Stimulated activated CD4-positive, alpha-beta T cell treated with anti-CD3 and anti-CD28 coated beads, TNF-alpha, amount 100 ng/mL, for 1 hour (primary cell): ENCODE measurements around the gene KMT2D.

ENCODE experiments used
- DNase-seq, 3 donors: peaks; one replicate each; pipeline ENCODE4 v3.0.0-alpha.2; 2020; ENCODE audit warnings: low read depth in 3 of 3, low spot score in 1 of 3

Gene KMT2D

DNA sequence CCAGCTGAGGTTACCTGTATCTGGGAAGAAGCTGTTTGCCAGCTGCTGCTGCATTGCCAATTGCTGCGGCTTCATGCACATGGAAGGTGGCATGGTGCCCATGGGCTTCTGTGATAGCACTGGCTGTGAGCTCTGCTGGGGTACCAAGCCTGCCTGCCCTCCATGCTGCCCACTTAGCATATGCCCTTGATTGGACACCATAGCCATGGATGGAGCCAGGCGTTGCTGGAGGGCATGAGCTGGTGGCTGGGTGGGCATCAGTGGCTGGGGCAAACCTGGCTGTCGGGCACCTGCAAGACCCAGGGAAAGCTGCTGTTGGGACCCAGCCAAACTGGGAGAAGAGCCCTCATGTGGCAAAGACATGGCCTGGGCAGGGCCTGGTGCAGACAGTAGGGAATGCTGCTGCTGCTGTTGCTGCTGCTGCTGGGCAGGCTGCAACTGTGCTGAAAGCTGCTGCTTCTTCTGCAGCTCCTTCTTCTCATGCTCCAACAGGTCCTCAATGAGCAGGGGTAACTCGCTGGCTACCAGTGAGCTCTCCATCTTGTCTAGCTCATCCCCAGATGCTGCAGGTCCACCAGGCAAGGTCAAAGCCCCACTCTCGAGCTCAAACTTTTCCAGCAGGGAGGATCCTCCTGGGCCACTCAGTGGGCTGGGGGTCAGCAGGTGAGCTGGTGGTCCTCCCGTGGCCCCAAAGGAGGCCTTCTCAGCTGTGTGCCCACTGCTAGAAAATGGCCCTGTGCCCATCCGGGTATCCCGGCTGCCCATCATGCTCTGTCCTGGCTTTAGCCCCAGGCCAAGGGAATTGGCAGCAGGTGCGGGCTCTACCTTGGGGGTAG lies 23.3 kb downstream of the KMT2D start:
- DNase-seq, result no peak

DNA sequence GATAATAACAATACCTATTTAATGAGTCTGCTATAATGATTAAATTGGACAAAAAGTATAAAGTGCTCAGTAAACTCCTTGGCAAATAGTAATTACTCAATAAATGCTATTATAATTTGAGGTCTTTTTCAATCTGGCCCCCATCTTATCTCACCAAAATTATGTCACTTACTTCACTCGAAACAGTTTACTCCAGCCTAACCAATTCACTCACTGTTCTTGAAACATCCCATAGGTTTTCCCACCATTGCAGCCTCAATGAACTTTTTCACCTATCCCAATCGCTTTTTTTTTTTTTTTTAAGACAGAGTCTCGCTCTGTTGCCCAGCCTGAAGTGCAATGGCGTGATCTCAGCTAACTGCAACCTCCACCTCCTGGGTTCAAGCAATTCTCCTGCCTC lies 24.6 kb downstream of the KMT2D start:
- no peak for DNase-seq

DNA sequence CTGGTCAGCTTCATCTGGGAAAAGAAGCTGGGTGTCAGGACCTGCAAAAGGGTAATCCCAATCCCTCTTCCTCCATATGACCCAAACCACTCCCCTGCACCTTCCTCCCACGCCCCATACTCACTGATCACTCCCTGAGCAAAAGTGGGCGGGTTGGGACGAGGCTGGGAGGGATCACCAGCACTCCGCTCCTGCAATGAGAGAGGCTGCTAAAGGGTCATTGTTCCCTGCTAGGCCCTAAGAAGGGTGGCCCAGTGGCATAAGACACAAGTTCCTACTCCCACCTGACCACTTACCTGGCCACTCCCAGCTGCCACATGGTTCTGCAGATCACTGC lies 26.3 kb downstream of the KMT2D start:
- no peak for DNase-seq

DNA sequence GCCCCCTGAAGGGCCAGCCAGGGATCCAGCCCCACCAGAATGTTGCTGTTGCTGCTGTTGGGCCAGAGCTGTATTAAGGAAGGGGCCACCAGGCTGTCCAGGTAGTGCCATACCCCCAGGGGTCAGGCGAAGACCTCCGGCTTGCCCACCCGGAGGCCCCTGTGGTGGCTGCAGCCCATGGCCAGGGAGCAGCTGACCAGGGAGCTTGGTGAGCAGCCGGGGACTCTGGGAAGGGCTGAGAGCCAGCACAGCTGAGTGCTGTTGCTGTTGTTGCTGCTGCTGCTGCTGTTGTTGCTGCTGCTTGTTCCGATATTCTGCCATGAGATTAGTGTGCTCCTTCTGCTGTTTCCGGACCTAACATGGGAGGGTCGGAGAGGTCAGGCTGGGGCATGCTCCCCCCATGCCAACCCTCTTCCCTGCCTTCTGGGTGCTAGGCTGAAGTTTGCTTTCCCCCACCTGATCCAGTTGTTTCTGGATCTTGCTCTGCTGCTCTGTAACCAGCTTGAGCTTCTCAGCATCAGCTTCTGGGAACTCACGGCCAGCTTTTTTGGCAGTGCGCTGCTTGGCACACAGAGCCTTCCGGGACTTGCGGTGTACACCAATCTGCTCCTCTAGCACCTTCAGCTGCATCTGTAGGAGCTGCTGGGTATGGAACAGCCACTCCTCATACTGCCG lies 26.8 kb downstream of the KMT2D start:
- DNase-seq, result no peak

DNA sequence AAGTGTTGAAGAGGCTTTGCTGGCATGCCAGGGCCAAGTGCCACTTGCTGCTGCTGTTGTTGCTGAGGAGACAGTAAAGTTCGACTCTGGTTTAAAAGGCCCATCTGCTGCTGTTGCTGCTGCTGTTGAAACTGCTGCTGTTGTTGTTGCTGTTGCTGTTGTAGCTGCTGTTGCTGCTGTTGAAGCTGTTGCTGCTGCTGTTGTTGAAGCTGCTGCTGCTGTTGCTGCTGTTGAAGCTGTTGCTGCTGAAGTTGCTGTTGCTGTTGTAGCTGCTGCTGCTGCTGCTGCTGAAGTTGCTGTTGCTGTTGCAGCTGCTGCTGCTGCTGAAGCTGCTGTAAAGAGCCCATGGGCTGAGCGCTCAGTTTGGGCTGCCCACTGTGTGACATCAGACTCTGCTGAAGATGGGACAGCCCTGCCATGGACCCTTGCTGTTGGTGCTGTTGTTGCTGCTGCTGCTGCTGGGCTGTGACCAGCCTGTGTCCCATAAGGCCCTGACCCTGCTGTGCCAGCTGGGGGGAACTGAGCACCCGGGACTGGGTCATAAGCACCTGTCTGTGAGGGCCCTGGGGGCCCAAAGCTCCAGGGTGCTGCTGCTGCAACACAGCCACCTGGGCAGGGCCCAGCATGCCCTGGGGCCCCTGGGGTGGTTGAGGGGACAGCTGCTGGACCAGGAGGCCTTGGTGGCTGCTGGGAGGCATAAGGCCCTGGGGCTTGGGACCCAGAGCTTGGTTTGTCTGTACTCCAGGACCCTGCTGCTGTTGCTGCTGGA lies 27.7 kb downstream of the KMT2D start:
- no peak for DNase-seq

DNA sequence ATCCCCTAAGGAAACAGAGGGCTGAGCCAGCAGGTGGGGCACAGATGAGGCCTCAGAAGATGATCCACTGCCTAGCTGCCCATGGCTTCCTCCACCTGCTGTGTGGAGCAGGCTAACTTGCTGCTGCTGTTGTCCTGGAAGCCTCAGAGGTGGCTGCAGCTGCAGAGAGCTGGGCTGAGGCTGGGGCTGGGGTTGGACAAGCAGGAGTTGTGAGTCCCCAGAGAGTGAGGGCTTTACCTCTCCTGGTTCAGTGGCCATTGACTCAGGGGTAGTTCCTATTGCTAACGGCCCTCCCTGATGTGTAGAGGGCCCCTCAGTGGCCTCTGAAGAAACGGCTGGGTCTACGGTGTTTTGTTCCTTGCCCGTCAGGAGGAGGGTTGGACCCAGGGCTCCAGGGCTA lies 28.3 kb downstream of the KMT2D start:
- no peak for DNase-seq

DNA sequence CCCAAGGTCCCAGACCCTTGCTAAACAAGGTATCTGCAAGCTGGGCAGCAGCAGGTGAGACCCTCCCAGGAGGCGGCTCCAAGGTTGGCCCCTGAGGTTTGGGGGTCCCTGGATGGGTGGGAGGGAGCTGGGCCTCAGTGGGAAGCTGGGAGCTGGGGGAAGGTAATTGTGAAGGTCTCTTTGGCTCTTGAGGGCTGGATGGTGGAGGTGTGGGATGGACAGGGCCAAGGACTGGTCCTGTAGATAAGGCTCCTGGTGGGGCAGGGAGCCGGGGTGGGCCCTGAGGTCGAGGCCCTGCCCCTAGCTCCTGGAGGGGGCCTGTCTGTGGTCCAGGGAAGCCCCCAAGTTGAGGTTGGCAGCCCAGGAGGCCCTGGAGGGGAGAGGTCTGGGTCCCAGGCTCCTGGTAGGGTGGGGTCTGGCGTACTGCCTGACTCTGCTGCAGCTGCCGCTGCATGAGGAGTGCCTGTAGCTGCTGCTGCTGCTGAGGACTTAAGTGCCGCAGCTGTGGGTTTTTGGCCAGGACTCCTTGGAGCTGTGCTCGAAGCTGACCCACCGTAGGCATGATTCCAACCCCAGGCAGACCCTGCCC lies 28.9 kb downstream of the KMT2D start:
- DNase-seq, result no peak

DNA sequence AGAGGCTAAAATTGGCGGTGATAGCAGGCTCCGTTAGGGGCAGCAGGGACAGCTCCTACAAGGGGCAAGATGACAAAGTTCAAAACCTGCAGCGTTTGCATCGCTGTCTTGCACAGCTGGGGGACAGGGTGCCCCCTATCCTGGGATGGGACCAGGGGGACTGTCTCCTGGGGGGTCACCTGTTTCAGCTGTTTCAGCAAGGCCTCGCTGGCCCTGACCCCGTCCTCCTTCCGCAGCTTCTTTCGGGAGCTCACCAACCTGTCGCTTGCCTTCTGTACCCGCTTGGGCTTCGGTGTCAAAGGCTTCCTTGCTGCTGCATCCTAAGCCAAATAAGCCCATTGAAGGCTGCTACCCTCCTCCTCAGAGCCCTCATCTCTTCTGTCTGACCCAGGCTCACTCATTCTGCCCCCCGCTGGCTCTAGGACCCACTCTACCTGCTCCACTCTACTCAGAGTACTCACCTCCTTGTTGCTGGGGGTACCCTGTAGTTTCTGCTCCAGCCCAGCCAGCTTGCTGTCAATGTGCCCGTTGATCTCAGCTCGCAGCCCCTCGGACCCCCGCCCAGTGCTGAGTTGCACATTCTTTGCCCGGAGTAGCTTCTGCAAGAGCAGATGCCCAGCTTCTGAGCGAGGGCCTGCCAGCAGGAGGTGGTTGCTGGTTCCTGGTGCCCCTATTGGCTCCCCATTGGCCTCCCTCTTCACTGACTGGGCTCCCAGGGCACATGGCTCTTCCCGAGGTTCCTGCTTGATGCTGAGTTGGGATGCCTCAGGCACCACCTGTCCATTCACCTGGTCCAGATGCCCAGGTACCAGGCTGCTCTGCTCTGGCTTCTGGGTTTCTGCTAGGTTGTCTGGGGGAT lies 29.7 kb downstream of the KMT2D start:
- DNase-seq, result no peak

DNA sequence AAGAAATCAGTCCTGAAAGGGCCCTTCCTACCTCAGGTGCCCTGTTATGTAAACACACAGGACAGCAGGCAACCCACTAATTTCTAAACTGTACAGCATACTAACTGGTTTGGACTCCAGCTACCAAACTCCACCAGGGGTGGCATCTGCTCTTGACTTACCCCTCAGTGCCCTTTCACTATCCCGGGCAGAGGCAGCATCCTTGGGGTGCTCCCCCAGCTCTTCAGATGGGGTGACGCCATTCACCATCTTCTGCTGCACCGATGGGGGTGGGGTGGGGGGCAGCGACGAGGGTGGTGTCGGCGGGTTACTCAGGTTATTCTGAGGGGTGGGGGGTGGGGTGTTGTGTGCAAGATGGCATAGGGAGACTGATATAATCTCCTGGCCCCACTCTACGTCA lies 30.5 kb downstream of the KMT2D start:
- DNase-seq, result no peak

DNA sequence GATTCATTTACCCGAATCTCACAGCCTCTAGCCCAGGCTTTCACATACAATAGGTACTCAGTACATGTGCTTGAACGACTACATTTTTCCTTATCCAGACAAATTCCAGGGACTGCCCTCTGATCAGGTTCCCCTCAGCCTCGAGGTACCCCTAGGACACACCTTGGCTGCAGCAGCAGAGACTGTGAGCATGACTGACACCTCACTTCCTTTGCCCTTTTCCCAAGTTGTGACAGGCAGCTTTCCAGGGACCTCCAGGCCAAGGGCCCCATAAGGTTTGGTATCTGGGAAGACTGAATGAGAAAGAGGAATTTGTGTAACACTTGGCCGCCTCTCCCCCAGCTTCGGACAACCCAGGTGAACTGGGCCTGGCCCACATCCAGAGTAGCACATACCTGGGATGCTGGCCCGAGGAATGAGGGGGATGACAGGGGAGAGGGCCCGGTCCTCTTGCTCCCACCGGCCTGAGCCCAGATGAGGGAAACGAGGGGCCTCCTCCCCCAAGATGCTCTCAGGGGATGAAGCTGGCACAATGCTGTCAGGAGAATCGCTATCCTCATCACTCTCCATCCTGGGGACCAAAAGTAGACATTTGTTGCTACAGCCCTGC lies 31.8 kb downstream of the KMT2D start:
- DNase-seq, result no peak

DNA sequence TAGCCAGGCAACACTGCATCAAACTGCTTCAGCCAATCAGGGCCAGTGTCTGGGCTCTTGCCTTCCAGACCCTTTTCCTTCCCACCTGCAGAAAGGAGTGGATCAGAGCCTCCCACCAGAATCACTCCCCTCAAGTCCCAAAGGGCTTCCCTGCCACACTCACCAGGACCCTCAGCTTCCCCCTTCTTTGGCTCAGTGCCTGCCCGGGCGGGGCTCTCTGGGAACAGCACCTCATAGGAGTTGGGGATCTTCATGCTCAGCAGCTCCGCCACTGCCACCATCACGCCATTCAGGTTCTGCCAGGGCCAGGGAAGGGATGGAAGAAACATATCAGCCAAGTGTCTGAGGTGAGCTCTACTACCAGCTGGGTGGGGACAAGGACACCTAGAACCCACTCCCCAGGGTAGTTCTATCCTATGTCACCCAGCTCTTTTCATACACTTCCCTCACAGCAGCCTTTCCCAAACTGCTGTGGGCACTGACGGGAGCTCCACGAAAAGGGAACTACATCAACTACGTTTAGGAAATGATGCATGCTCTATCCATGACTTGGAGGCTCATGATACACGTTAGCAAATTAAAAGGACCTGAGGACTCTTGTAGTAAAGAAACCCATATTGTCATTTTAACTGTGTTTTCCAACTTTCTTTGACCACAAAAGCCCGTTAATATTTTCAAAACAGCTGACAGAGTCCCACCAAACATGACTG lies 32.6 kb downstream of the KMT2D start:
- DNase-seq, result no peak

DNA sequence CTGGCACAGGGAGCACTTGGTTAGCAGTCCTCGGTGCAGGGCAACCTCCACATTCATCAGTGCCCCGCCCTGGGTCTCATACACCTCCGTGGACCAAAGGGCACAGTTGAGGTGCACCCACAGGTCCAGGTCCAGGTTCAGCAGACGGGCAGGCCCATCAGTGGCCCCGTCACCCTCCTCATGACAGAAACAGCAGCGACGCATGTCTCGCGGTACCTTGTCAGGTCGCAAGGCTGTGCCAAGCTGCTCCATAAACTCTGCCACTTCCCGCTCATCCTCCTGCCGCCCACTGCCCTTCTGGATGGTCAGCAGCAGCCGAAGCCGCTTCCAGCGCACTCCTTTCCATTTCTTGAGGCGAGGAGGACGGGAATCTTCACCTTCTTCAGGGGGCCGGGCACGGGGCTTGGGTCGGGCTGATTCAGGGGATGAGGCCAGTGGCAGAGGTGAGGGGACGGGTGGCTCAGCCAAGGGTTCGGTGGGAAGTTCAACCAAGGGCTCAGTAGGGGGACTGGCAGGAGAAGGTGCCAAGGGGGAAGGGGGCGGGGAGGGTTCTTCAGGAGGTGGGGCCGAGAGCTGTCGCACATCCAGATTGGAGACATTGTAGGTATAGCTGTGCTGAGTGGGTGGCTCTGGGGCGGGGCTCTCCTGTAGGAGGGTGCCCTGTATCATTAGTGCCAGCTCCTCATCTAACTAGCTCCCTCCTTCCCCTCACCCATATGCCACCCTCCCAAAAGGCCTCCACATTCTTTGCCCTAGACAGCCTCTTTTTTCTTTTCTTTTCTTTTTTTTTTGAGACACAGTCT lies 33.7 kb downstream of the KMT2D start:
- DNase-seq, result no peak

DNA sequence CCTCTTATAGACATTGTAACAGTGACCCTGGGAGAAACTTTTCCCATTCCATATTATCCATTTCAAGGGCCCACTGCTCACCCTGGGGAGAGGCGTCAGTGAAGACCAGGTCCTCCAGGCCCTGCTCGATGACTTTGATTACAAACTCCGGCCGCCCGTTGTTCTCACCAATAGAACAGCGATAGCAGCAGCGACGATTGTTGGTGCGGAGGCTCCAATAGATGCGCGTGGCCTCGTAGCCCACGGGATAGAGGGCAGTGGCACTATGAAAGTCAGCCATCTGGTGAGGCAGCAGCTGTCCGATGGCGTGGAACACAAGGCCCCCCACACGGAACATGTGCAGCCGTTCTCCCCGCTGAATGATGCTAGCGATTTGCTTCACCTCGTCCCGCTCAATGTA lies 34.5 kb downstream of the KMT2D start:
- DNase-seq, result no peak

DNA sequence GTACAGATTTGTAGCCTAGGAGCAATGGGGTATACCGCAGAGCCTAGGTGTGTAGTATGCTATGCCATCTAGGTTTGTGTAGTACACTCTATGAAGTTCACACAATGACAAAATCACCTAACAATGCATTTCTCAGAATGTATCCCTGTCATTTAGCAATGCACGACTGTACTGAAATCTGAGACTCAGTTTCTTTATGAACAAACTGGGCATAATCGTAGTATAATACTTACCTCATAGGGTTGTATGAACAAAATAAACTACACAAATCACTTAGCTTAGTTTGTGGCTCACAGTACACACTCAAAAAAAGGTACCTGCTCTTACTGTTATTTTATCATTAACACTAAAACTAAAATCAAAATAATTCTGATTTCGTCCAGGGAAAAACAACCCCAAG lies 35.1 kb downstream of the KMT2D start:
- DNase-seq, result no peak

DNA sequence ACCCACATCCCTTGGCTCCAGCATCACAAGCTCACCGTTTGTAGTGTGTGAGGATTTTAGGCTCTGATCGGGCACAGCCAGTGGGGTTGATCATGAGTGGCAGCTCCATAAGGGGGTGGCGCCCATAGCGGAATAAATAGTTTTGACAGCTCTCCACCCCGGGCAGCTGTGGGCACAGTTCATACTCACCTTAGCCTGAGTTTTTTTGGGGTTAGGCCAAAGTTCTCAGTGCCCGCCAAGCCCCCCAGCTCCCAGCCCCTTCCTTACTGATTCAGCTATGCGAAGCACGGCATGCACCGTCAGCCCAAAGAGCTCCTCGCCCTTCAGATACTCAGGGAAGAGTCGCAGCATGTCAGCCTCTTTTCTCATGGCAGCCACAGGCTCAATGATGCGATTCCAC lies 36.1 kb downstream of the KMT2D start:
- no peak for DNase-seq

DNA sequence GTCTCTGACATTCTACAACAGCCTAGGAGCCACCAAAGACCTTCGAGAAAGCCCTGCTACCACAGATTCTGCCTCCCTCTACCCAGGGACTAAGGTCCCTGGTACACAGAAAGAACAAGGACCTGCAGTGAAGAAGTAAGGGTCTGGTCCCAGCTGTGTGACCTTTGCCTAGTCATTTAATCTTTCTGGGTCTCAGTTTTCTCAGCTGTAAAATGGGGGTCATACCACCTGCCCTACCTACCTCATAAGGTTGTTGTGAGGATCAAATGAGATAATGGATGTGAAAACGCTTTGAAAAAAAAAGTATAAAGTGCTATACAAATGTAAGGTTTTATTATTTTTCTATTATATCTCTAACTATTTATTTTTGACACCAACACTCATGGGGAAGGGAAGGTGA lies 36.8 kb downstream of the KMT2D start:
- no peak for DNase-seq

DNA sequence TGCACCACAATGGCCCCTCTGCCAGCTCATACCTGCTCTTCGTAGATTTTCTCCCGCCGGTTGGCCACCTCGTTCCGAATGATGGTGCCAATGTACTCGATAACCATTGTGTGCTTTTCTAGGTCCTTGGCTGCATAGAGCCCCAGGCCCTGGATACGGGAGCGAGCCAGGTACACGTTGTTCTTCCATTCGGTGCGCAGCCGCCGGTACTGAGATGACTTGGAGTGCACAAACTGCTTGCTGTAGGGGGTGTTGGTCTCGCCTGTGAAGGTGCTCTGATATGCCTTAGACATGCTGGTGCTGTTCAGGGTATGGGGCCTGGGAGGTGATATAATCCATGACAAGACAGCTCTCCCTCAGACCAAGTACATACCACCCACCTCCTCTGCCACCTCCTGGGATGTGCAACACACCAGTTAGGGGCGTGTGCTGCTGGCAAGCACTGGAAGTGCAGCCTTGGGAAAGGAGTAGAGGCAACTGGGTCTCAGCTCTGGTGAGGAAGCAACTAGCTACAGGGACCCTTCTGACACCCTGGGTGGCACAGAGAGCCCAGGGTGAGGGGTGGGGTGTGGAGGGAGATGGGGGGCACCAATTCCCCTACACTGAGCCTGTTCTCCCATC lies 37.9 kb downstream of the KMT2D start:
- no peak for DNase-seq

DNA sequence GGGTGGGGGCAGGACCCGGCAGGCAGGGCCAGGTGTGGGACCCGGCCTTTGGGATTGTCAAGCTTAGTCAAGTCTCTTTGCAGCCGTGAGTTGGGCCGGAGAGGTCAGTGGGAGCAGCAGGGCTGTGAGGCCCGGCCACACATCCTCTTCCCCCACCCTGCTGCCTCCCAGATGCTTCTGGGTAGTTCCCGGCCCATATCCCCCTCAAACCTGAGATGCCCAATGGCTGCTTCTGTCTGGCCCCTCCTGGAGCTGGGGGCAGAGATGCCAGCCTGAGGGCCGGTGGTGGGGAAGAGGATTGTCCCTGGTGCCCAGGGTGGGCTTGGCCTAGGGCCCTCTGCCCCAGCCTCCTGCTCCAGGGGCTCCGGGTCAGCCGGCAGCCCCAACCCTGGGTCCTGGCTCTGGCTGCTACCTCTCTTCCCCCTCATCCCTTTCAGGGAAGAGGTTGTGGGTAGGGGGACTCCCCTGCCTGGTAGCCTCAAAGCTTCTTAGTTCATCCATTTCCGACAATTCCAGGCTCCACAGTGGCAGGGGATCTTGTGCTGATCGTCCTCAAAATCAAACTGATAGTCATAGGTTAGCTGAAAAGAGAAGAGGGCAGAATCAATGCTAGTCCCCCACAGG lies 39.2 kb downstream of the KMT2D start:
- no peak for DNase-seq
